WTC11 (cell line): ENCODE measurements around the gene MMP7. TPM values are rescaled to one million over a fixed set of nuclear protein-coding genes. Genes with fewer than 3 reads are reported as not detected.

Source experiments
- ATAC-seq: fragments of 200-7000 bp; cut with Tn5 transposase; 2 replicates; pipeline ENCODE4 v1.10.0; 2021; ENCODE audit warnings: mild to moderate bottlenecking, moderate library complexity
- CTCF ChIA-PET: fragments of 300-600 bp; sonication (Branson Sonifier 250); formaldehyde crosslinking; loops from one replicate; lab custom pipeline; 2021; ENCODE audit warnings: antibody characterized with exemption; lab: Charles Lee
- POLR2A ChIA-PET: fragments of 350-600 bp; sonication (Branson Sonifier 250); formaldehyde crosslinking; loops from one replicate; lab custom pipeline; 2021; ENCODE audit warnings: antibody characterized with exemption; lab: Charles Lee
- DNase-seq: peaks from one replicate; pipeline ENCODE4 v3.0.0; 2021; ENCODE audit warnings: low spot score
- H3K27ac Mint-ChIP-seq: 2 replicates; pipeline ENCODE4 v1.8.0; 2021; ENCODE audit warnings: mixed read lengths
- H3K27me3 Mint-ChIP-seq: 2 replicates; pipeline ENCODE4 v1.8.0; 2021; ENCODE audit warnings: low read depth, mild to moderate bottlenecking, moderate library complexity, mixed read lengths
- H3K36me3 Mint-ChIP-seq: 2 replicates; pipeline ENCODE4 v1.8.0; 2021; ENCODE audit warnings: mixed read lengths
- H3K4me1 Mint-ChIP-seq: 2 replicates; pipeline ENCODE4 v1.8.0; 2022; ENCODE audit warnings: mixed read lengths
- H3K4me3 Mint-ChIP-seq: 2 replicates; pipeline ENCODE4 v1.8.0; 2021; ENCODE audit warnings: mild to moderate bottlenecking, moderate library complexity, mixed read lengths
- H3K9me3 Mint-ChIP-seq: 2 replicates; pipeline ENCODE4 v1.8.0; 2021; ENCODE audit warnings: mixed read lengths
- ATF1 ChIP-seq: sonication (generic); formaldehyde crosslinking; IDR thresholded peaks from 2 replicates; pipeline ENCODE4 v1.8.1; 2023; ENCODE audit warnings: mild to moderate bottlenecking, moderate library complexity, missing genetic modification reagents
- CREB1 ChIP-seq: sonication (generic); formaldehyde crosslinking; IDR thresholded peaks from 2 replicates; pipeline ENCODE4 v1.8.0; 2023; ENCODE audit warnings: mild to moderate bottlenecking, missing genetic modification reagents
- ESRRA ChIP-seq: sonication (generic); formaldehyde crosslinking; IDR thresholded peaks from 2 replicates; pipeline ENCODE4 v1.8.1; 2022; ENCODE audit warnings: mild to moderate bottlenecking, missing genetic modification reagents, borderline replicate concordance
- FOXJ3 ChIP-seq: sonication (generic); formaldehyde crosslinking; IDR thresholded peaks from 2 replicates; pipeline ENCODE4 v1.9.0; 2021; ENCODE audit warnings: missing genetic modification reagents, mild to moderate bottlenecking, borderline replicate concordance
- FOXP1 ChIP-seq: sonication (generic); formaldehyde crosslinking; IDR thresholded peaks from 2 replicates; pipeline ENCODE4 v1.8.0; 2022; ENCODE audit warnings: missing genetic modification reagents, mild to moderate bottlenecking, moderate library complexity, borderline replicate concordance
- FOXP4 ChIP-seq: sonication (generic); formaldehyde crosslinking; IDR thresholded peaks from 2 replicates; pipeline ENCODE4 v1.8.0; 2022; ENCODE audit warnings: mild to moderate bottlenecking, missing genetic modification reagents
- IRF2 ChIP-seq: sonication (generic); formaldehyde crosslinking; IDR thresholded peaks from 2 replicates; pipeline ENCODE4 v1.8.0; 2022; ENCODE audit warnings: low read depth, missing genetic modification reagents, borderline replicate concordance
- MXD4 ChIP-seq: fragments of 250-450 bp; sonication (Bioruptor Pico); IDR thresholded peaks from 2 replicates; pipeline ENCODE4 v1.8.0; 2021; ENCODE audit warnings: mild to moderate bottlenecking, moderate library complexity, borderline replicate concordance
- NFYB ChIP-seq: sonication (generic); formaldehyde crosslinking; conservative IDR thresholded peaks from 2 replicates; pipeline ENCODE4 v1.8.0; 2022; ENCODE audit warnings: low read depth, missing genetic modification reagents
- NR1H2 ChIP-seq: sonication (generic); formaldehyde crosslinking; IDR thresholded peaks from 2 replicates; pipeline ENCODE4 v1.9.0; 2021; ENCODE audit warnings: mild to moderate bottlenecking, moderate library complexity, missing genetic modification reagents
- SMAD4 ChIP-seq: sonication (generic); formaldehyde crosslinking; IDR thresholded peaks from 2 replicates; pipeline ENCODE4 v1.8.0; 2022; ENCODE audit warnings: mild to moderate bottlenecking, missing genetic modification reagents
- ZBTB43 ChIP-seq: sonication (generic); formaldehyde crosslinking; IDR thresholded peaks from 2 replicates; pipeline ENCODE4 v1.8.1; 2023; ENCODE audit warnings: mild to moderate bottlenecking, missing genetic modification reagents
- ZNF416 ChIP-seq: fragments of 250-450 bp; sonication (Bioruptor Pico); IDR thresholded peaks from 2 replicates; pipeline ENCODE4 v1.9.0; 2021; ENCODE audit warnings: mild to moderate bottlenecking, inconsistent platforms
- ZNF423 ChIP-seq: fragments of 250-450 bp; sonication (Bioruptor Pico); IDR thresholded peaks from 2 replicates; pipeline ENCODE4 v2.1.2; 2022; ENCODE audit warnings: mild to moderate bottlenecking, moderate library complexity
- total RNA-seq: library from RNA; stranded (reverse); gene quantifications from 3 replicates; pipeline ENCODE4 v1.2.3, GENCODE V29; 2021
- TF ChIP-seq, protein P1 (sequence below): sonication (generic); formaldehyde crosslinking; IDR thresholded peaks from 2 replicates; pipeline ENCODE4 v1.8.0; 2023; ENCODE audit warnings: missing genetic modification reagents, mild to moderate bottlenecking, borderline replicate concordance
- TF ChIP-seq, protein P2 (sequence below): fragments of 250-450 bp; sonication (Bioruptor Pico); IDR thresholded peaks from 2 replicates; pipeline ENCODE4 v2.1.2; 2022; ENCODE audit warnings: mild to moderate bottlenecking, moderate library complexity
- TF ChIP-seq, protein P3 (sequence below): sonication (generic); formaldehyde crosslinking; IDR thresholded peaks from 2 replicates; pipeline ENCODE4 v1.8.1; 2023; ENCODE audit warnings: mild to moderate bottlenecking, missing genetic modification reagents, borderline replicate concordance
- TF ChIP-seq, protein P4 (sequence below): sonication (generic); formaldehyde crosslinking; IDR thresholded peaks from 2 replicates; pipeline ENCODE4 v1.8.1; 2022; ENCODE audit warnings: low read depth, mild to moderate bottlenecking, moderate library complexity, missing genetic modification reagents, borderline replicate concordance
- TF ChIP-seq, protein P5 (sequence below): fragments of 250-450 bp; sonication (Bioruptor Pico); conservative IDR thresholded peaks from 2 replicates; pipeline ENCODE4 v1.9.0; 2021; ENCODE audit warnings: mild to moderate bottlenecking
- TF ChIP-seq, protein P6 (sequence below): fragments of 250-450 bp; sonication (Bioruptor Pico); IDR thresholded peaks from 2 replicates; pipeline ENCODE4 v1.9.0; 2021; ENCODE audit warnings: moderate library complexity, mild to moderate bottlenecking, inconsistent platforms, borderline replicate concordance

MMP7 gene
- total RNA-seq, 1 experiment from 2014 or later: 0.50 TPM

GRCh38 chr11:102575012-102575411 lies 44.5 kb upstream of the MMP7 start (continued):
- TF ChIP-seq FOXP4 (CRISPR knock-in tag) (no peak), ZNF416 (no peak), NR1H2 (CRISPR knock-in tag) (no peak), ZNF423 (no peak), CREB1 (CRISPR knock-in tag) (no peak), FOXJ3 (CRISPR knock-in tag) (no peak), FOXP1 (no peak), ESRRA (no peak), SMAD4 (no peak)
- TF ChIP-seq, protein P1, sequence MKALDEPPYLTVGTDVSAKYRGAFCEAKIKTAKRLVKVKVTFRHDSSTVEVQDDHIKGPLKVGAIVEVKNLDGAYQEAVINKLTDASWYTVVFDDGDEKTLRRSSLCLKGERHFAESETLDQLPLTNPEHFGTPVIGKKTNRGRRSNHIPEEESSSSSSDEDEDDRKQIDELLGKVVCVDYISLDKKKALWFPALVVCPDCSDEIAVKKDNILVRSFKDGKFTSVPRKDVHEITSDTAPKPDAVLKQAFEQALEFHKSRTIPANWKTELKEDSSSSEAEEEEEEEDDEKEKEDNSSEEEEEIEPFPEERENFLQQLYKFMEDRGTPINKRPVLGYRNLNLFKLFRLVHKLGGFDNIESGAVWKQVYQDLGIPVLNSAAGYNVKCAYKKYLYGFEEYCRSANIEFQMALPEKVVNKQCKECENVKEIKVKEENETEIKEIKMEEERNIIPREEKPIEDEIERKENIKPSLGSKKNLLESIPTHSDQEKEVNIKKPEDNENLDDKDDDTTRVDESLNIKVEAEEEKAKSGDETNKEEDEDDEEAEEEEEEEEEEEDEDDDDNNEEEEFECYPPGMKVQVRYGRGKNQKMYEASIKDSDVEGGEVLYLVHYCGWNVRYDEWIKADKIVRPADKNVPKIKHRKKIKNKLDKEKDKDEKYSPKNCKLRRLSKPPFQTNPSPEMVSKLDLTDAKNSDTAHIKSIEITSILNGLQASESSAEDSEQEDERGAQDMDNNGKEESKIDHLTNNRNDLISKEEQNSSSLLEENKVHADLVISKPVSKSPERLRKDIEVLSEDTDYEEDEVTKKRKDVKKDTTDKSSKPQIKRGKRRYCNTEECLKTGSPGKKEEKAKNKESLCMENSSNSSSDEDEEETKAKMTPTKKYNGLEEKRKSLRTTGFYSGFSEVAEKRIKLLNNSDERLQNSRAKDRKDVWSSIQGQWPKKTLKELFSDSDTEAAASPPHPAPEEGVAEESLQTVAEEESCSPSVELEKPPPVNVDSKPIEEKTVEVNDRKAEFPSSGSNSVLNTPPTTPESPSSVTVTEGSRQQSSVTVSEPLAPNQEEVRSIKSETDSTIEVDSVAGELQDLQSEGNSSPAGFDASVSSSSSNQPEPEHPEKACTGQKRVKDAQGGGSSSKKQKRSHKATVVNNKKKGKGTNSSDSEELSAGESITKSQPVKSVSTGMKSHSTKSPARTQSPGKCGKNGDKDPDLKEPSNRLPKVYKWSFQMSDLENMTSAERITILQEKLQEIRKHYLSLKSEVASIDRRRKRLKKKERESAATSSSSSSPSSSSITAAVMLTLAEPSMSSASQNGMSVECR: no peak
- TF ChIP-seq, protein P2, sequence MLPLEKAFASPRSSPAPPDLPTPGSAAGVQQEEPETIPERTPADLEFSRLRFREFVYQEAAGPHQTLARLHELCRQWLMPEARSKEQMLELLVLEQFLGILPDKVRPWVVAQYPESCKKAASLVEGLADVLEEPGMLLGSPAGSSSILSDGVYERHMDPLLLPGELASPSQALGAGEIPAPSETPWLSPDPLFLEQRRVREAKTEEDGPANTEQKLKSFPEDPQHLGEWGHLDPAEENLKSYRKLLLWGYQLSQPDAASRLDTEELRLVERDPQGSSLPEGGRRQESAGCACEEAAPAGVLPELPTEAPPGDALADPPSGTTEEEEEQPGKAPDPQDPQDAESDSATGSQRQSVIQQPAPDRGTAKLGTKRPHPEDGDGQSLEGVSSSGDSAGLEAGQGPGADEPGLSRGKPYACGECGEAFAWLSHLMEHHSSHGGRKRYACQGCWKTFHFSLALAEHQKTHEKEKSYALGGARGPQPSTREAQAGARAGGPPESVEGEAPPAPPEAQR (CRISPR knock-in tag): no peak

DNA sequence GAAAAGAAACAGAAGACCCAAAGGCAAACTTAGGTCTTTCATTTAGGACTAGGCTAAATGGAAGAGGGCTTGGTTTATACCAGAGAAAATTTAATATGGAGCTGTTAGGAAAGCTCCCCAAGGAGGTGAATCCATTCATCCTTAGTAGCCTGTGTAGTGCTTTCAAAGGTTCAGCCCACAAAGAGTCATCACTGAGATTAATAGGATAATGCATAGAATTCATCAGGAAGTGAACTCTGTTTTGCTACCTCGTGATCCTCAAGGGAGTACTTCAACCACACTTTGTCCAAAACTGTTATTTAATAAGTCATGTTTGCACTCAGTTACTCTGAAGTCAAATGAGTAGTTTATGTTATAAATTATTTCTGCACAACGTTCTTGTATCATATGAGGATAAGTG lies 43.3 kb upstream of the MMP7 start:
- CTCF ChIA-PET: no interaction called here
- Mint-ChIP-seq H3K9me3 (peaks cover 23% of the 10 kb centered on the region), H3K27ac (no peak overlapping the region), H3K27me3 (peaks cover 3% of the 10 kb centered on the region; the same call in 1 of the 2 replicates), H3K4me3 (no peak overlapping the region), H3K36me3 (peaks cover 9% of the 10 kb centered on the region), H3K4me1 (no peaks in the 10 kb centered on the region)
- ATAC-seq (no peak), DNase-seq (no peak)
- POLR2A ChIA-PET: no interaction called here
- TF ChIP-seq MXD4 (no peak), ZBTB43 (CRISPR knock-in tag) (no peak), ATF1 (CRISPR knock-in tag) (no peak), IRF2 (CRISPR knock-in tag) (no peak), NFYB (no peak)
- TF ChIP-seq, protein P3, sequence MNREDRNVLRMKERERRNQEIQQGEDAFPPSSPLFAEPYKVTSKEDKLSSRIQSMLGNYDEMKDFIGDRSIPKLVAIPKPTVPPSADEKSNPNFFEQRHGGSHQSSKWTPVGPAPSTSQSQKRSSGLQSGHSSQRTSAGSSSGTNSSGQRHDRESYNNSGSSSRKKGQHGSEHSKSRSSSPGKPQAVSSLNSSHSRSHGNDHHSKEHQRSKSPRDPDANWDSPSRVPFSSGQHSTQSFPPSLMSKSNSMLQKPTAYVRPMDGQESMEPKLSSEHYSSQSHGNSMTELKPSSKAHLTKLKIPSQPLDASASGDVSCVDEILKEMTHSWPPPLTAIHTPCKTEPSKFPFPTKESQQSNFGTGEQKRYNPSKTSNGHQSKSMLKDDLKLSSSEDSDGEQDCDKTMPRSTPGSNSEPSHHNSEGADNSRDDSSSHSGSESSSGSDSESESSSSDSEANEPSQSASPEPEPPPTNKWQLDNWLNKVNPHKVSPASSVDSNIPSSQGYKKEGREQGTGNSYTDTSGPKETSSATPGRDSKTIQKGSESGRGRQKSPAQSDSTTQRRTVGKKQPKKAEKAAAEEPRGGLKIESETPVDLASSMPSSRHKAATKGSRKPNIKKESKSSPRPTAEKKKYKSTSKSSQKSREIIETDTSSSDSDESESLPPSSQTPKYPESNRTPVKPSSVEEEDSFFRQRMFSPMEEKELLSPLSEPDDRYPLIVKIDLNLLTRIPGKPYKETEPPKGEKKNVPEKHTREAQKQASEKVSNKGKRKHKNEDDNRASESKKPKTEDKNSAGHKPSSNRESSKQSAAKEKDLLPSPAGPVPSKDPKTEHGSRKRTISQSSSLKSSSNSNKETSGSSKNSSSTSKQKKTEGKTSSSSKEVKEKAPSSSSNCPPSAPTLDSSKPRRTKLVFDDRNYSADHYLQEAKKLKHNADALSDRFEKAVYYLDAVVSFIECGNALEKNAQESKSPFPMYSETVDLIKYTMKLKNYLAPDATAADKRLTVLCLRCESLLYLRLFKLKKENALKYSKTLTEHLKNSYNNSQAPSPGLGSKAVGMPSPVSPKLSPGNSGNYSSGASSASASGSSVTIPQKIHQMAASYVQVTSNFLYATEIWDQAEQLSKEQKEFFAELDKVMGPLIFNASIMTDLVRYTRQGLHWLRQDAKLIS (CRISPR knock-in tag): no peak
- TF ChIP-seq, protein P4, sequence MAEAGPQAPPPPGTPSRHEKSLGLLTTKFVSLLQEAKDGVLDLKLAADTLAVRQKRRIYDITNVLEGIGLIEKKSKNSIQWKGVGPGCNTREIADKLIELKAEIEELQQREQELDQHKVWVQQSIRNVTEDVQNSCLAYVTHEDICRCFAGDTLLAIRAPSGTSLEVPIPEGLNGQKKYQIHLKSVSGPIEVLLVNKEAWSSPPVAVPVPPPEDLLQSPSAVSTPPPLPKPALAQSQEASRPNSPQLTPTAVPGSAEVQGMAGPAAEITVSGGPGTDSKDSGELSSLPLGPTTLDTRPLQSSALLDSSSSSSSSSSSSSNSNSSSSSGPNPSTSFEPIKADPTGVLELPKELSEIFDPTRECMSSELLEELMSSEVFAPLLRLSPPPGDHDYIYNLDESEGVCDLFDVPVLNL: no peak
- TF ChIP-seq, protein P5, sequence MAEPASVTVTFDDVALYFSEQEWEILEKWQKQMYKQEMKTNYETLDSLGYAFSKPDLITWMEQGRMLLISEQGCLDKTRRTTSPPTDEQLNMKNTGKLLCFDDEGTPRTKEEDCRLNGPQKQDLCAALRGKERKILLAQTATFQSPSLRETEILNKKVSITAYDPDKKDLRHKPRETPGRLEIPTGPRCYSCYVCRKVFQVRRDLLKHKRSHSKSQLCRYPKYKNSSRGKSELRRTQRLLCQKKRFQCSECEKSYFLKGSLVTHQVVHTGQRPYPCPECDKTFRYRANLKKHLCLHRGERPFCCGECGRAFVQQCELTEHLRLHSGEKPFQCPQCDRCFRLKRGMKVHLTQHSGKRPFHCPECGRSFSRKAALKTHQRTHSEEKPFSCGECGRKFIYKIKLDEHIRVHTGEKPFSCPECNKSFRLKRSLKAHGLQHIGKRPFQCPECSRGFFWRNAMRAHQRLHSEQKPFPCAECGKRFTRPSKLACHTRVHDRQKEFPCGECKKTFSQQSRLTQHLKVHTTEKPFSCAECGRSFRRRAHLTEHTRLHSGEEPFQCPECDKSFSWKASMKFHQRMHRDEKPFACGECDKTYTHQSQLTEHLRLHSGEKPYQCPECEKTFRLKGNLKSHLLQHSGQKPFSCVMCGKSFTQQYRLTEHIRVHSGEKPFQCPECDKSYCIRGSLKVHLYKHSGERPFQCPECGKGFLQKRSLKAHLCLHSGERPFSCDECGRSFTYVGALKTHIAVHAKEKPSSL (CRISPR knock-in tag): no peak
- TF ChIP-seq, protein P6, sequence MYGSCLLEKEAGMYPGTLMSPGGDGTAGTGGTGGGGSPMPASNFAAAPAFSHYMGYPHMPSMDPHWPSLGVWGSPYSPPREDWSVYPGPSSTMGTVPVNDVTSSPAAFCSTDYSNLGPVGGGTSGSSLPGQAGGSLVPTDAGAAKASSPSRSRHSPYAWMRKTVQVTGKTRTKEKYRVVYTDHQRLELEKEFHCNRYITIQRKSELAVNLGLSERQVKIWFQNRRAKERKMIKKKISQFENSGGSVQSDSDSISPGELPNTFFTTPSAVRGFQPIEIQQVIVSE: no peak
